H9 (cell line): ENCODE measurements around the gene FABP7. TPM values are rescaled to one million over a fixed set of nuclear protein-coding genes. Genes with fewer than 3 reads are reported as not detected.
"Not testable (repeated sequence)": the region's sequence is repeated elsewhere in the genome, so short reads cannot be mapped to it uniquely, and the experiment has no call there.

Experiments used
- DNase-seq: peaks from one replicate; pipeline ENCODE4 v3.0.0-alpha.2; 2017
- H2AFZ ChIP-seq: one replicate; pipeline ENCODE4 v1.6.1; 2013; ENCODE audit warnings: mild to moderate bottlenecking, low read length, control low read depth, moderate library complexity
- H2AK5ac ChIP-seq: 2 replicates; pipeline ENCODE4 v1.6.1; 2013; ENCODE audit warnings: low read length, control low read depth, mixed read lengths; ENCODE audit not compliant: insufficient read length
- H2BK120ac ChIP-seq: one replicate; pipeline ENCODE4 v1.6.1; 2013; ENCODE audit warnings: low read depth, mild to moderate bottlenecking, low read length, control low read depth, inconsistent platforms; ENCODE audit not compliant: poor library complexity, severe bottlenecking
- H2BK12ac ChIP-seq: 2 replicates; pipeline ENCODE4 v1.6.1; 2013; ENCODE audit warnings: low read length, control low read depth, mixed read lengths, low read depth; ENCODE audit not compliant: insufficient read length
- H2BK15ac ChIP-seq: 2 replicates; pipeline ENCODE4 v1.6.1; 2013; ENCODE audit warnings: low read depth, low read length, control low read depth
- H2BK20ac ChIP-seq: one replicate; pipeline ENCODE4 v1.6.1; 2013; ENCODE audit warnings: low read depth, mild to moderate bottlenecking, low read length, control low read depth, inconsistent platforms; ENCODE audit not compliant: poor library complexity, severe bottlenecking
- H2BK5ac ChIP-seq: 2 replicates; pipeline ENCODE4 v1.6.1; 2013; ENCODE audit warnings: low read length, control low read depth, mixed read lengths; ENCODE audit not compliant: insufficient read length
- H3K14ac ChIP-seq: 2 replicates; pipeline ENCODE4 v1.6.1; 2013; ENCODE audit warnings: low read length, control low read depth; ENCODE audit not compliant: insufficient read depth
- H3K18ac ChIP-seq: 2 replicates; pipeline ENCODE4 v1.6.1; 2013; ENCODE audit warnings: low read depth, mild to moderate bottlenecking, mixed read lengths, low read length, control low read depth; ENCODE audit not compliant: insufficient read length
- H3K23ac ChIP-seq: 2 replicates; pipeline ENCODE4 v1.6.1; 2013; ENCODE audit warnings: low read length, control low read depth, mixed read lengths, low read depth; ENCODE audit not compliant: insufficient read length
- H3K23me2 ChIP-seq: 2 replicates; pipeline ENCODE4 v1.6.1; 2013; ENCODE audit warnings: low read depth, mild to moderate bottlenecking, mixed read lengths, low read length, control low read depth; ENCODE audit not compliant: insufficient read length, poor library complexity, severe bottlenecking
- H3K27ac ChIP-seq: 2 replicates; pipeline ENCODE4 v1.5.1; 2013; ENCODE audit warnings: low read length, control low read depth, mixed read lengths, low read depth; ENCODE audit not compliant: insufficient read length
- H3K27me3 ChIP-seq: 2 replicates; pipeline ENCODE4 v1.6.1; 2013; ENCODE audit warnings: low read length, control low read depth, inconsistent platforms; ENCODE audit not compliant: insufficient read depth
- H3K4ac ChIP-seq: 2 replicates; pipeline ENCODE4 v1.6.1; 2013; ENCODE audit warnings: low read depth, mild to moderate bottlenecking, control low read depth, inconsistent platforms, low read length, moderate library complexity
- H3K4me1 ChIP-seq: 2 replicates; pipeline ENCODE4 v1.6.1; 2013; ENCODE audit warnings: low read length, control low read depth, inconsistent platforms; ENCODE audit not compliant: insufficient read depth
- H3K4me2 ChIP-seq: 2 replicates; pipeline ENCODE4 v1.6.1; 2013; ENCODE audit warnings: low read length, control low read depth, mixed read lengths; ENCODE audit not compliant: insufficient read length, insufficient read depth
- H3K56ac ChIP-seq: 2 replicates; pipeline ENCODE4 v1.6.1; 2013; ENCODE audit warnings: low read depth, mild to moderate bottlenecking, mixed read lengths, low read length, control low read depth; ENCODE audit not compliant: insufficient read length
- H3K79me1 ChIP-seq: 2 replicates; pipeline ENCODE4 v1.6.1; 2013; ENCODE audit warnings: low read depth, mild to moderate bottlenecking, moderate library complexity, low read length, control low read depth, inconsistent platforms; ENCODE audit not compliant: insufficient read depth, poor library complexity, severe bottlenecking
- H3K79me2 ChIP-seq: 2 replicates; pipeline ENCODE4 v1.6.1; 2013; ENCODE audit warnings: low read length, control low read depth, inconsistent platforms; ENCODE audit not compliant: insufficient read depth
- H3K9ac ChIP-seq: 2 replicates; pipeline ENCODE4 v1.6.1; 2013; ENCODE audit warnings: low read length, control low read depth, mixed read lengths; ENCODE audit not compliant: insufficient read length; ENCODE audit errors: extremely low read depth
- H3K9me3 ChIP-seq: one replicate; pipeline ENCODE4 v1.6.1; 2013; ENCODE audit warnings: low read depth, low read length, inconsistent platforms; ENCODE audit not compliant: control insufficient read depth
- H3T11ph ChIP-seq: one replicate; pipeline ENCODE4 v1.6.1; 2013; ENCODE audit warnings: mild to moderate bottlenecking, low read length, control low read depth, inconsistent platforms
- H4K20me1 ChIP-seq: one replicate; pipeline ENCODE4 v1.6.1; 2013; ENCODE audit not compliant: control insufficient read depth, insufficient read length, insufficient read depth
- H4K5ac ChIP-seq: 2 replicates; pipeline ENCODE4 v1.6.1; 2013; ENCODE audit warnings: low read depth, mild to moderate bottlenecking, mixed read lengths, low read length, control low read depth; ENCODE audit not compliant: insufficient read length
- H4K8ac ChIP-seq: replicated peaks from 2 replicates; pipeline ENCODE4 v1.6.1; 2013; ENCODE audit warnings: low read length, control low read depth, mixed read lengths, low read depth; ENCODE audit not compliant: insufficient read length
- H4K91ac ChIP-seq: 2 replicates; pipeline ENCODE4 v1.6.1; 2013; ENCODE audit warnings: low read depth, mild to moderate bottlenecking, moderate library complexity, mixed read lengths, low read length, control low read depth; ENCODE audit not compliant: insufficient read length
- H3K27ac Mint-ChIP-seq, 3 experiments: 2 replicates in 2 of 3; 3 replicates in 1 of 3; pipeline ENCODE4 v1.8.0; 2020 to 2021; ENCODE audit warnings: mixed read lengths in 3 of 3, mild to moderate bottlenecking in 1 of 3, moderate library complexity in 1 of 3
- H3K27me3 Mint-ChIP-seq: 2 replicates; pipeline ENCODE4 v1.8.0; 2021; ENCODE audit warnings: low read depth, mild to moderate bottlenecking, moderate library complexity, mixed read lengths
- H3K36me3 Mint-ChIP-seq, 3 experiments: 2 replicates in 2 of 3; 3 replicates in 1 of 3; pipeline ENCODE4 v1.8.0; 2020 to 2021; ENCODE audit warnings: low read depth in 3 of 3, mixed read lengths in 3 of 3; ENCODE audit not compliant: insufficient read depth in 1 of 3
- H3K4me1 Mint-ChIP-seq, 2 experiments: 2 replicates each; pipeline ENCODE4 v1.8.0; 2020; ENCODE audit warnings: mixed read lengths in 2 of 2
- H3K4me3 Mint-ChIP-seq, 2 experiments: 2 replicates in 1 of 2; 3 replicates in 1 of 2; pipeline ENCODE4 v1.8.0; 2020 to 2021; ENCODE audit warnings: mild to moderate bottlenecking in 2 of 2, mixed read lengths in 2 of 2, moderate library complexity in 1 of 2
- H3K9me3 Mint-ChIP-seq, 2 experiments: 2 replicates in 1 of 2; 3 replicates in 1 of 2; pipeline ENCODE4 v1.8.0; 2020; ENCODE audit warnings: mild to moderate bottlenecking in 2 of 2, mixed read lengths in 2 of 2, moderate library complexity in 1 of 2
- CTCF ChIP-seq: fragments of 200-600 bp; sonication (generic); conservative IDR thresholded peaks from 3 replicates; pipeline ENCODE4 v1.8.0; 2021; ENCODE audit warnings: antibody characterized with exemption, mild to moderate bottlenecking
- WGBS: extraction: QIAGEN DNeasy Blood & Tissue Kit; methylation state at CpG from one replicate; pipeline ENCODE4 v1.1.7; 2013; ENCODE audit warnings: missing lambda C conversion rate, low lambda C conversion rate, mixed read lengths; ENCODE audit not compliant: insufficient read length; ENCODE audit errors: extremely low coverage; 5-methylcytosine and 5-hydroxymethylcytosine counted together
- total RNA-seq: library from RNA; stranded (reverse); gene quantifications from 2 replicates; pipeline ENCODE4 v1.2.1, GENCODE V29; 2021

FABP7 gene
- total RNA-seq, 1 experiment from 2014 or later, result 3.9 TPM

- Histone ChIP-seq H2AK5ac (no peak overlapping the region), H2BK12ac (no peak overlapping the region), H3K4me2 (no peak overlapping the region), H3K9ac (no peak overlapping the region), H2BK120ac (no peak overlapping the region), H3K27ac (no peak overlapping the region), H3K14ac (no peak overlapping the region), H3T11ph (no peak overlapping the region), H3K79me2 (no peaks in the 10 kb centered on the region), H2BK5ac (no peak overlapping the region), H3K4ac (no peak overlapping the region), H3K56ac (no peak overlapping the region), H3K79me1 (no peaks in the 10 kb centered on the region), H4K8ac (no peak overlapping the region), H4K20me1 (no peaks in the 10 kb centered on the region), H3K9me3 (no peaks in the 10 kb centered on the region), H2BK20ac (no peak overlapping the region), H3K23me2 (no peaks in the 10 kb centered on the region), H2BK15ac (no peak overlapping the region), H2AFZ (no peak overlapping the region), H3K18ac (no peak overlapping the region), H3K27me3 (no peaks in the 10 kb centered on the region), H3K4me1 (no peaks in the 10 kb centered on the region; the same call in 1 of the 2 replicates), H4K5ac (no peak overlapping the region), H3K23ac (no peak overlapping the region), H4K91ac (no peak overlapping the region)
- H3K27me3 Mint-ChIP-seq, result peaks cover 7% of the 10 kb centered on the region
- no CpG with 5 or more reads among the region's 10 CpGs for WGBS
- no peak overlapping the region for H3K27ac Mint-ChIP-seq
- TF ChIP-seq CTCF, result no peak
- H3K9me3 Mint-ChIP-seq, result peaks cover 10 to 20% of the 10 kb centered on the region in 2 experiments
- H3K4me3 Mint-ChIP-seq, result no peak overlapping the region
- peaks cover 5 to 16% (median 10%) of the 10 kb centered on the region in 3 experiments for H3K36me3 Mint-ChIP-seq
- peaks cover 12 to 17% of the 10 kb centered on the region in 2 experiments for H3K4me1 Mint-ChIP-seq
- no peak for DNase-seq
Observed at GRCh38 chr6:122747573-122747972, 31.9 kb upstream of the FABP7 start.

GRCh38 chr6:122748945-122749344 lies 30.6 kb upstream of the FABP7 start:
- not testable (repeated sequence) for H4K5ac ChIP-seq, H3K4me1 ChIP-seq, H2BK12ac ChIP-seq, H2BK15ac ChIP-seq, H3K9ac ChIP-seq, H3K79me2 ChIP-seq, H4K91ac ChIP-seq, H2BK120ac ChIP-seq, H3T11ph ChIP-seq, H3K14ac ChIP-seq, DNase-seq, H3K4me3 Mint-ChIP-seq, H4K20me1 ChIP-seq, H3K4me2 ChIP-seq, H3K27me3 Mint-ChIP-seq, H2AK5ac ChIP-seq, H3K27me3 ChIP-seq, H2AFZ ChIP-seq, H3K27ac ChIP-seq, H3K56ac ChIP-seq, H3K27ac Mint-ChIP-seq, H3K4ac ChIP-seq, H2BK20ac ChIP-seq, H3K23ac ChIP-seq, H2BK5ac ChIP-seq, H4K8ac ChIP-seq, H3K18ac ChIP-seq, H3K79me1 ChIP-seq, H3K23me2 ChIP-seq, H3K9me3 ChIP-seq
- WGBS, result no CpG with 5 or more reads among the region's 5 CpGs
- Mint-ChIP-seq H3K4me1 (peaks cover 21 to 26% of the 10 kb centered on the region in 2 experiments), H3K36me3 (peaks cover 5 to 16% (median 10%) of the 10 kb centered on the region in 3 experiments), H3K9me3 (peaks cover 10 to 20% of the 10 kb centered on the region in 2 experiments)
